Vagina (tissue), 2 donors: ENCODE data around the gene CDC45. TPM values are rescaled to one million over a fixed set of nuclear protein-coding genes. Genes with fewer than 3 reads are reported as not detected.

Experiments used
- DNase-seq, 2 donors: peaks; one replicate each; pipeline ENCODE4 v3.0.0-alpha.2; 2017; ENCODE audit errors: extremely low spot score in 2 of 2
- H3K27ac ChIP-seq: fragments of 200-600 bp; sonication (generic); one replicate; pipeline ENCODE4 v1.5.1; 2019
- H3K27me3 ChIP-seq: fragments of 200-600 bp; sonication (generic); one replicate; pipeline ENCODE4 v1.5.1; 2019
- H3K36me3 ChIP-seq, 2 donors: fragments of 200-600 bp; sonication (generic); one replicate each; pipeline ENCODE4 v1.5.1; 2017 to 2019
- H3K4me1 ChIP-seq: fragments of 200-600 bp; sonication (generic); one replicate; pipeline ENCODE4 v1.5.1; 2019
- H3K4me3 ChIP-seq, 2 donors: fragments of 200-600 bp; sonication (generic); 1 replicate in 1 of 2; 2 replicates in 1 of 2; pipeline ENCODE4 v1.5.1; 2016 to 2019
- H3K9me3 ChIP-seq: fragments of 200-600 bp; sonication (generic); one replicate; pipeline ENCODE4 v1.5.1; 2019
- POLR2A ChIP-seq, 2 donors: fragments of 450-650 bp; IDR thresholded peaks; one replicate each; pipeline ENCODE4 v1.6.1; 2017; ENCODE audit warnings: antibody characterized with exemption in 2 of 2, mild to moderate bottlenecking in 2 of 2, moderate library complexity in 2 of 2
- POLR2AphosphoS5 ChIP-seq, 2 donors: sonication (generic); formaldehyde crosslinking; IDR thresholded peaks; one replicate each; pipeline ENCODE4 v1.9.0; 2017; ENCODE audit warnings: antibody characterized with exemption in 2 of 2, mild to moderate bottlenecking in 2 of 2, low read depth in 1 of 2; ENCODE audit not compliant: insufficient read depth in 1 of 2
- intact Hi-C: fragments of 100-400 bp; cut with DNase I; formaldehyde crosslinking; loops from one replicate; pipeline ENCODE4 v1.15.1; 2023
- total RNA-seq: library from RNA; depleted of rRNA; stranded (reverse); fragments of >200 nt; gene quantifications from one replicate; pipeline ENCODE4 v1.2.3, GENCODE V29; 2016
- TF ChIP-seq, protein P1 (sequence below), 3 experiments: fragments of 450-650 bp in 2 of 3; fragments of 200-600 bp in 1 of 3; sonication (generic) in 1 of 3; IDR thresholded peaks; one replicate each; pipeline ENCODE4 v1.5.1; 2017 to 2019; ENCODE audit warnings: antibody characterized with exemption in 3 of 3, mild to moderate bottlenecking in 2 of 3, moderate library complexity in 2 of 3

CDC45 gene
- total RNA-seq, 1 donor from 2014 or later = 0.74 TPM

- H3K4me3 ChIP-seq = no peak overlapping the region
- H3K27me3 ChIP-seq = no peaks in the 10 kb centered on the region
- H3K4me1 ChIP-seq = peaks cover 25% of the 10 kb centered on the region
- intact Hi-C loops = no loop called here
- no peaks in the 10 kb centered on the region for H3K9me3 ChIP-seq
- DNase-seq = no peak
- peaks cover 0 to 48% of the 10 kb centered on the region in 2 donors for H3K36me3 ChIP-seq
- H3K27ac ChIP-seq = no peak overlapping the region
- no peak for TF ChIP-seq POLR2A (IDR thresholded peaks at IDR 0.05)
- TF ChIP-seq POLR2AphosphoS5 (IDR thresholded peaks at IDR 0.05; ENCODE audit: insufficient read depth in 1 of 2, low read depth in 1 of 2) = no peak
- TF ChIP-seq, protein P1, sequence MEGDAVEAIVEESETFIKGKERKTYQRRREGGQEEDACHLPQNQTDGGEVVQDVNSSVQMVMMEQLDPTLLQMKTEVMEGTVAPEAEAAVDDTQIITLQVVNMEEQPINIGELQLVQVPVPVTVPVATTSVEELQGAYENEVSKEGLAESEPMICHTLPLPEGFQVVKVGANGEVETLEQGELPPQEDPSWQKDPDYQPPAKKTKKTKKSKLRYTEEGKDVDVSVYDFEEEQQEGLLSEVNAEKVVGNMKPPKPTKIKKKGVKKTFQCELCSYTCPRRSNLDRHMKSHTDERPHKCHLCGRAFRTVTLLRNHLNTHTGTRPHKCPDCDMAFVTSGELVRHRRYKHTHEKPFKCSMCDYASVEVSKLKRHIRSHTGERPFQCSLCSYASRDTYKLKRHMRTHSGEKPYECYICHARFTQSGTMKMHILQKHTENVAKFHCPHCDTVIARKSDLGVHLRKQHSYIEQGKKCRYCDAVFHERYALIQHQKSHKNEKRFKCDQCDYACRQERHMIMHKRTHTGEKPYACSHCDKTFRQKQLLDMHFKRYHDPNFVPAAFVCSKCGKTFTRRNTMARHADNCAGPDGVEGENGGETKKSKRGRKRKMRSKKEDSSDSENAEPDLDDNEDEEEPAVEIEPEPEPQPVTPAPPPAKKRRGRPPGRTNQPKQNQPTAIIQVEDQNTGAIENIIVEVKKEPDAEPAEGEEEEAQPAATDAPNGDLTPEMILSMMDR (IDR thresholded peaks at IDR 0.05) = no peak
These were observed 29.2 kb upstream of the CDC45 start for GRCh38 chr22:19450363-19451175.

DNA sequence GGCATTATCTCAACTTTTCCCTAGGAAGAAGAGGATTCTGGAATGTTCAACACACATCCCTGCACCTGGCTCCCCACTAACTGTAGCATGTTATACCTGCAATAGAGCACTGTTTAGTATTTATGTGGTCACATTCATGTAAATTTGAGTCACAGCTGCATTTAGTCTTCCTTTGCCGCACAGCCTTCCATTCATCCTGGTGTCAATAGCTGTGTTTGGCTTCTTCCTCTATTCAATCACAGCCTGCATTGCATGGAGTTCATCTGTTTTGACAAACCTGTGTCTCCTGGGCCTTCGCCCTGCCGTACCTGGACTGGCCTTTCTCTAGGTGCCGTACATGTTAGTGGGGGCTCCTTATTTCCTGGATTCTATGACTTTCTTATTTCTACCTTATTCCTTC is 28.1 kb upstream of the CDC45 start:
- H3K9me3 ChIP-seq = no peaks in the 10 kb centered on the region
- TF ChIP-seq POLR2A (IDR thresholded peaks at IDR 0.05) = no peak
- TF ChIP-seq, protein P1 (IDR thresholded peaks at IDR 0.05) = no peak
- TF ChIP-seq POLR2AphosphoS5 (IDR thresholded peaks at IDR 0.05; ENCODE audit: insufficient read depth in 1 of 2, low read depth in 1 of 2) = no peak
- no peak overlapping the region for H3K4me3 ChIP-seq
- H3K36me3 ChIP-seq = peaks cover 0 to 58% of the 10 kb centered on the region in 2 donors
- no peaks in the 10 kb centered on the region for H3K27me3 ChIP-seq
- no peak for DNase-seq
- no peak overlapping the region for H3K27ac ChIP-seq
- intact Hi-C loops = no loop called here
- H3K4me1 ChIP-seq = peaks cover 15% of the 10 kb centered on the region

GRCh38 chr22:19453718-19454117 is 26.0 kb upstream of the CDC45 start:
- Histone ChIP-seq H3K36me3 (peaks cover 0 to 72% of the 10 kb centered on the region in 2 donors), H3K9me3 (no peaks in the 10 kb centered on the region)
- no peak for DNase-seq

GRCh38 chr22:19454156-19454555 is 25.6 kb upstream of the CDC45 start:
- H3K36me3 ChIP-seq = peaks cover 0 to 72% of the 10 kb centered on the region in 2 donors
- no peaks in the 10 kb centered on the region for H3K4me1 ChIP-seq
- TF ChIP-seq, protein P1 (IDR thresholded peaks at IDR 0.05) = no peak
- TF ChIP-seq POLR2AphosphoS5 (IDR thresholded peaks at IDR 0.05; ENCODE audit: insufficient read depth in 1 of 2, low read depth in 1 of 2) (no peak), POLR2A (IDR thresholded peaks at IDR 0.05) (no peak)
- H3K27me3 ChIP-seq = no peaks in the 10 kb centered on the region
- no peak overlapping the region for H3K27ac ChIP-seq
- DNase-seq = no peak
- no peak overlapping the region for H3K4me3 ChIP-seq
- H3K9me3 ChIP-seq = no peaks in the 10 kb centered on the region
- intact Hi-C loops = no loop called here

More at GRCh38 chr22:19453718-19454117, 26.0 kb upstream of the CDC45 start:
- Histone ChIP-seq H3K27ac (no peak overlapping the region), H3K4me1 (peaks cover 3% of the 10 kb centered on the region), H3K4me3 (no peak overlapping the region), H3K27me3 (no peaks in the 10 kb centered on the region)
- intact Hi-C loops = no loop called here
- TF ChIP-seq, protein P1 (IDR thresholded peaks at IDR 0.05) = no peak
- no peak for TF ChIP-seq POLR2AphosphoS5 (IDR thresholded peaks at IDR 0.05; ENCODE audit: insufficient read depth in 1 of 2, low read depth in 1 of 2)
- TF ChIP-seq POLR2A (IDR thresholded peaks at IDR 0.05) = no peak

GRCh38 chr22:19455033-19455432 is 24.7 kb upstream of the CDC45 start:
- Histone ChIP-seq H3K36me3 (peaks cover 0 to 72% of the 10 kb centered on the region in 2 donors), H3K9me3 (no peaks in the 10 kb centered on the region), H3K4me3 (no peak overlapping the region), H3K27ac (no peak overlapping the region), H3K4me1 (no peaks in the 10 kb centered on the region), H3K27me3 (no peaks in the 10 kb centered on the region)
- DNase-seq = no peak
- intact Hi-C loops = no loop called here
- TF ChIP-seq POLR2AphosphoS5 (IDR thresholded peaks at IDR 0.05; ENCODE audit: insufficient read depth in 1 of 2, low read depth in 1 of 2) = no peak
- TF ChIP-seq POLR2A (IDR thresholded peaks at IDR 0.05) = no peak
- TF ChIP-seq, protein P1 (IDR thresholded peaks at IDR 0.05) = no peak
